ENCODE measurements around the gene NCSTN.

The NCSTN gene

GRCh38 chr1:160342953-160343869 is at the start of gene NCSTN, which contains the start of gene COPA:
Gene NCSTN, plus strand, starts transcription at chr1:160343383. Its CDS starts 14 bp downstream, at chr1:160343397.
Gene COPA, minus strand, starts transcription at chr1:160343250. Its CDS starts 80 bp downstream, at chr1:160343170.
- DNase-seq, result peak; percentile 99

GRCh38 chr1:160296036-160296435 is 47.1 kb upstream of the NCSTN start:
- DNase-seq, result no peak

- DNase-seq, result no peak
These were observed 43.0 kb upstream of the NCSTN start for GRCh38 chr1:160300173-160300572.

- DNase-seq, result no peak
These were observed 35.9 kb upstream of the NCSTN start for GRCh38 chr1:160307118-160307791.

GRCh38 chr1:160308451-160309184 is 34.6 kb upstream of the NCSTN start:
- DNase-seq, result no peak

GRCh38 chr1:160309185-160309557 is 34.0 kb upstream of the NCSTN start:
- peak; percentile 50 for DNase-seq

DNA sequence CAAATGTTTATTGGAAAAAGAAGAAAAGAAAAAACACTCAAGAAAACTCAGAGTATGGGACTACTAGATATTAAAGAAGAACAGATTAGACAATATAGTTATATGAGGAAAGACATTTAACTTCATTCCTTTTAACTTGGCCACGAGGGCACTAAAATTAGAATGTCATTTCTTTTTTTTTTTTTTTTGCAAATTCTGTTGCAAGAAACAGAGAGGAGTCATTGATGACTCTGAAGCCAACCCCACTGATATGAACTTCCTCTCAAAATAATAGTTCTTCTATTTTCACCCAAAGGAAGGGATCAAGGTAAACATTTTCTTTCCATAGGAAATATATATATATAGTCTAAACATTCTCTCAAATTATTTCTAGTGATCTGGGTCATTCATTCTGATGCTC is 33.6 kb upstream of the NCSTN start:
- peak; percentile 49 for DNase-seq

DNA sequence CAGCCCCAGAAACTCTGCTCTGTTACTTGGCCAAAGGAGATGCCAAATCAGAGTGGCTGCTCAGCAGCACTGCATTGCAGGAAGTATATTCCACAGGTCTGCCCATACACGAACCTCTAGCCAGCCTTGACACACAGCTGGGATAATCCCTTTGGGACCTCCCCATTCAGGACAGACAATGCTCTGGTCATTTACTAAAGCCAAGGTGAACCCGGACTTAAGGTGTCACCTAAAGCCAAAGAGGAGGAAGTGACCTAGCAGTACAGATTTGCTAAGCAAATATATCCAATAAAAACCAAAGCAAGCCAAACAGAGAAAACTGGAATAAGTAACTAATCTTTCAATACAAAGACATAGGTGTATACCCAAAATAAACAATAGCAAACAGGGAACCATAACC is 27.8 kb upstream of the NCSTN start:
- no peak for DNase-seq

DNA sequence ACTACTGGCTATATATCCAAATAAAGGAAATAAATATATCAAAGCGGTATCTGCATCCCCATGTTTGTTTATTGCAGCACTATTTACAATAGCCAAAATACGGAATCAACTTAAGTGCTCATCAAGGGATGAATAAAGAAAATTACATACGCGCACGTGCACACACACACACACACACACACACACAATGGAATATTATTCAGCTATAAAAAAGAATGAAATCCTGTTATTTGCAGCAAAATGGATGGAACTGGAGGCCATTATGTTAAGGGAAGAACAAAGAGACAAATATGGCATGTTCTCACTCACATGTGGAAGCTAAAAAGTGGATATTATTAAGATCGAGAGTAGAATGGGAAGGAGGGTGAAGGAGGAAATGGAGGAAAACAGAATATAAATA is 20.4 kb upstream of the NCSTN start:
- DNase-seq, result no peak

- no peak for DNase-seq
These were observed 17.9 kb upstream of the NCSTN start for GRCh38 chr1:160325252-160325651.

DNA sequence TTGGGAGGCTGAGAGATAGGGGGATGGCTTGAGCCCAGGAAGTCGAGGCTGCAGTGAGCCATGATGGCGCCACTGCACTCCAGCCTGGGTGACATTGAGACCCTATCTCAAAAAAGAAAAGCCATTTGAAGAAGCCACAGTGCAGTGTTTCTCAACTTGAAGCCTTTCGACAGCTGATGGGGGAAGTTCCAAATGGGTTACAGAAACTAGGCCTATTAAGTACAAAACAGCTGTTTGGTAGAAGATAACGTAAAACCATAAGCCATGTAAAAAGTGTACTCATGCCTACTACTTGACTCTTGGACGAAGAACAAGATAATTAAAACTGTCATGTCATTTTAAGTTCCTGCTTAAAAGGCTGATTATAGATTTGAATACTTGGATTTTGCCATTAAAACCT is 16.8 kb upstream of the NCSTN start:
- no peak for DNase-seq

DNA sequence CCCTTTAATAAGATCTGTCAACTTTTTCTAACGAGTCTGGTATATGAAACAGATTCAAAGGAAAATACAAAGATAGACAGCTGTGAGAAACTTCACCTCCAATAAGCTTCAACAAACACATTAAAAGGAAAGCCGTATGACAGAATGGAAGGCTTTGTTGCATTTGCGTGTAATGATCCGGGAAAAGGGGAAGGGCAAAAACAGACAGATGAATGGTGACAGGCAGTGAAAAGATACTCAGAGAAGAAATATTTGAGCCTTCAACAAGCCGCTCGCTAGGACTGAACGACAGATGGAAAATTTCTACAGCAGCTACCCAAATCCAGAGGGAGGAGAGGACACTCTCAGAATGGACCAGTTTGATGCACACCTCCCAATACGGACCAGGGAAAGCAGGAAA is 15.0 kb upstream of the NCSTN start:
- DNase-seq, result no peak

GRCh38 chr1:160330119-160330518 is 13.1 kb upstream of the NCSTN start:
- no peak for DNase-seq

DNA sequence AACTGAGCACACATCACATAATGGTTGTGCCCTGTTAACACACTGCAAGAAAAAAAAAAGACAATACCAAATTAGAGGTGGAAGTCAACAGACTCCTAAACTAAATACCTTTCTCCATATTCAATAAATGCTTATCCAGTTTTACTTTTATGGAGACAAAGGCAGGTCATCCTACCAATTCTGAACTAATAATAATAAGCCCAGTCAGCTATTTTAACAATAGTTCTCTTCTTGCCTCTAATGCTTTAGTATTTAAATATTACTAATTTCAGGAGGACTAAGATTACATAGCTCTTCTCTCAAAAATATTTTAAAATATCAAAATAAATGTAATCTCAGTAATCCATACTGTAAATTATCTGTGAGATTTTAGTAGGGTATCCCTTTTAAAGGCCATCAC is 10.7 kb upstream of the NCSTN start:
- no peak for DNase-seq

- peak; percentile 86 for DNase-seq
These were observed 4.6 kb upstream of the NCSTN start for GRCh38 chr1:160338580-160338979.

GRCh38 chr1:160340146-160340545 is 3.0 kb upstream of the NCSTN start:
- no peak for DNase-seq

DNA sequence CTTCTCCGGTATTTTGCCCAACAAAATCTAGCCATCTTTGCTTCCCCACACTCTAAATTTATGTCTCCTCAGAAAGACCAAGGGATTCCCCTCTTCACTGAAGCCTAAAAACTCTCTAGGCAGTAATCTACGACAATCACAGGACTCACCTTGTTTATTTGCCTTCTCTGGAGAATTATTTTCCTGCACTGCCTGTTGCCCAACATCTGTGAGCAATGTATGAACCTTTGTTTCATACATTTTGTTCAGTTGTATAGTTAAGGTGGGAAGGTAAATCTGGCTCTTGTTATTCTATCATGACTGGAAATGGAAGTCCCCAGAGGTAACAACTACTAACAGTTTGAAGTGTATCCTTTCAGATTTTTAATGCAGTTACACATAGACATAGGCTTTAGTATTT is 2.3 kb upstream of the NCSTN start:
- no peak for DNase-seq

GRCh38 chr1:160342526-160342925 is 657 bp upstream of the NCSTN start:
- no peak for DNase-seq

- no peak for DNase-seq
These were observed 1.1 kb downstream of the NCSTN start for GRCh38 chr1:160344241-160344640.

DNA sequence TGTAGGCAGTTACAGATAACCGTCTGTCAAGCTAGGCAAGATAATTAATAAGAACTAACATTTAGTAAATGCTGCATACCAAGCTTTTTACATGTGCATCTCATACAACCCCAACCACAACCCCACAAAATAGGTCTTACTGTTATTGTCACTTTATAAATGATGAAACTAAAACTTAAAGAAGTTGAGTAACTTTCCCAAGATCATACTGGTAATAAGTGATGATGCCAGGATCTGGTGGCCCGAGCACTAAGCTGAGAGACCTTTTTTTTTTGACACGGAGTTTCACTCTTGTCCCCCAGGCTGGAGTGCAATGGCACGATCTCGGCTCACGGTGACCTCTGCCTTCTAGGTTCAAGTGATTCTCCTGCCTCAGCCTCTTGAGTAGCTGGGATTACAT is 1.8 kb downstream of the NCSTN start:
- peak; percentile 50 for DNase-seq

DNA sequence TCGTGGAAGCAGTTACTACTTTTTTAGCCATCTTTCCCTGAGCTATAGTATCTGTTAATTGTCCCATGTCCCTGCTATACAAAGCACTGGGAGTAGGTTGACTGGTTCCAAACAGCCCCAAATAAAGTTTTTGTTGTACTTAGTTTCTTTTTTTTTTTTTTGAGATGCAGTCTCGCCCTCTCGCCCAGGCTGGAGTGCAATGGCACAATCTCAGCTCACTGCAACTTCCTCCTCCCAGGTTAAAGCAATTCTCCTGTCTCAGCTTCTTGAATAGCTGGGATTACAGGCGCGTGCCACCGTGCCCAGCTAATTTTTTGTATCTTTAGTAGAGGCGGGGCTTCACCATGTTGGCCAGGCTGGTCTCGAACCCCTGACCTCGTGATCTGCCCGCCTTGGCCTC is 3.3 kb downstream of the NCSTN start:
- peak; percentile 39 for DNase-seq

GRCh38 chr1:160346958-160347357 is 3.8 kb downstream of the NCSTN start:
- peak; percentile 92 for DNase-seq

DNA sequence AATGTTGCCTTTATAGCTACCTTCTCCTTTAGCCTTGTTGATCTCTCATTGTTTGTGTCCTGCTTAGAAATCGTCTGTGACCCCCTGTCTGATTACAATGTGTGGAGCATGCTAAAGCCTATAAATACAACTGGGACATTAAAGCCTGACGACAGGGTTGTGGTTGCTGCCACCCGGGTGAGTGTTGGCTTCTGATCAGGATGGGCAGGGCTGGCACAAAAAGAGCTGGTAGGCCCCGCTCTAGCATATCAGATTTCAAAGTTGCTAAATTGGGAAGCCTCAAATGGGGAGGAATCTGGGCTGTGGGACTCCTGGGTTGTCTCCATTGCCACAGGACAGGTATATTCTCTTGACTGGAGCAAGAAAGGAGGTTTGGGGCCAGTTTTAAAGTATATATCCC is 8.4 kb downstream of the NCSTN start:
- no peak for DNase-seq

GRCh38 chr1:160352555-160352954 is 9.4 kb downstream of the NCSTN start:
- DNase-seq, result no peak

Measured in suppressor macrophage treated with lipopolysaccharide for 4 hours (primary cell).